DMS53 treated with DMSO at 0.1 percent for 48 hours (cell line): Measurements from ENCODE around the gene TSPAN5.
"Not testable (repeated sequence)": the region's sequence is repeated elsewhere in the genome, so short reads cannot be mapped to it uniquely, and the experiment has no call there.

ENCODE experiments used
- DNase-seq: peaks from one replicate; lab custom pipeline; 2025; ENCODE audit not compliant: unreplicated experiment; lab: John Stamatoyannopoulos, UW

Gene TSPAN5

GRCh38 chr4:98558471-98559169 lies 99.8 kb downstream of the TSPAN5 start:
- DNase-seq, result no peak

GRCh38 chr4:98557194-98557892 lies 101.1 kb downstream of the TSPAN5 start:
- no peak for DNase-seq

GRCh38 chr4:98556451-98556850 lies 102.0 kb downstream of the TSPAN5 start:
- DNase-seq, result no peak

- DNase-seq, result no peak
Observed at GRCh38 chr4:98555798-98556445, 102.5 kb downstream of the TSPAN5 start.

- no peak for DNase-seq
Observed at GRCh38 chr4:98546910-98547594, 111.4 kb downstream of the TSPAN5 start.

- DNase-seq, result no peak
Observed at GRCh38 chr4:98544818-98545414, 113.5 kb downstream of the TSPAN5 start.

GRCh38 chr4:98544141-98544817 lies 114.1 kb downstream of the TSPAN5 start:
- DNase-seq, result no peak

DNA sequence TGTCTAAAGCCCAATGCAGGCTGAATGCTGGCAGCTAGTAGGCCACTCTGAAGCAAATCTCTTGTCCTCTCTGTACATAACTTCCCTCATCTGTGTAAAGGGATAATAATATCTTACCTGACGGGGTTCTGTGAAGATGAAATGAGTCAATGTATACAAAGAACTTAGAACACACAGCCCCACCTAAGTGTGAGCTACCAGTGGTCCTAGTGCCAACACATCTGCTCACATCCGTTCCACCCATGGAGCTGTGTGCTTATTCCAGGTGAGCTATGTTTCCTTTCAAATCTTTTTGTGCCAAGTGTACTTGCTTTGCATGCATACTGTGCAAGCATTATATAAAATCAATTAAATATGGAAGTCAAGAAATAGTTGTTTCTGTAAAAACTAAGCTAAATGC lies 116.4 kb downstream of the TSPAN5 start:
- DNase-seq, result no peak

DNA sequence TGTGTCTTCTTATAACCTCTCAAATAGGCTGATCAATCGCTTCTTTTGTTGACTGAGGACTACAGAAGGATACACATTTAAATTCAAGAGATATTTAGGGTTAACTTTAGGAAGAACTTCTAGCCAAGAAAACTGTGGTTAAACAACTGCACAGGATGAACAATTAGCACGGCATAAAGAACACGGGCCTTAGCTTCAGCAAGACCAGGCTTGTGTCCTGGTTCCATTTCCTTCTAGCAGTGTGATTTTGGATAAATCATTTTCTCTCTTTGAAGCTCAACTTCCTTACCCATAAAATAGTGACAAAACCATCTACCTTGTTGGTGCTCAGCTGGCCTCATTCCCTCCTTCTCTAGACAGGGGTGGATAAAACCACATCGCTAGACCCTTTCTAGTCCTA lies 117.6 kb downstream of the TSPAN5 start:
- DNase-seq, result no peak

- no peak for DNase-seq
Observed at GRCh38 chr4:98539741-98540140, 118.7 kb downstream of the TSPAN5 start.

GRCh38 chr4:98539299-98539698 lies 119.1 kb downstream of the TSPAN5 start:
- no peak for DNase-seq

- DNase-seq, result no peak
Observed at GRCh38 chr4:98536631-98537030, 121.8 kb downstream of the TSPAN5 start.

DNA sequence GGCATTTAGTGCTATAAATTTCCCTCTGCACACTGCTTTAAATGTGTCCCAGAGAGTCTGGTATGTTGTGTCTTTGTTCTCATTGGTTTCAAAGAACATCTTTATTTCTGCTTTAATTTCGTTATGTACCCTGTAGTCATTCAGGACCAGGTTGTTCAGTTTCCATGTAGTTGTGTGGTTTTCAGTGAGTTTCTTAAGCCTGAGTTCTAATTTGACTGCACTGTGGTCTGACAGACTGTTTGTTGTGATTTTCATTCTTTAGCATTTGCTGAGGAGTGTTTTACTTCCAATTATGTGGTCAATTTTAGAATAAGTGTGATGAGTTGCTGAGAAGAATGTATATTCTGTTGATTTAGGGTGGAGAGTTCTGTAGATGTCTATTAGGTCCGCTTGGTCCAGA lies 124.3 kb downstream of the TSPAN5 start:
- not testable (repeated sequence) for DNase-seq

DNA sequence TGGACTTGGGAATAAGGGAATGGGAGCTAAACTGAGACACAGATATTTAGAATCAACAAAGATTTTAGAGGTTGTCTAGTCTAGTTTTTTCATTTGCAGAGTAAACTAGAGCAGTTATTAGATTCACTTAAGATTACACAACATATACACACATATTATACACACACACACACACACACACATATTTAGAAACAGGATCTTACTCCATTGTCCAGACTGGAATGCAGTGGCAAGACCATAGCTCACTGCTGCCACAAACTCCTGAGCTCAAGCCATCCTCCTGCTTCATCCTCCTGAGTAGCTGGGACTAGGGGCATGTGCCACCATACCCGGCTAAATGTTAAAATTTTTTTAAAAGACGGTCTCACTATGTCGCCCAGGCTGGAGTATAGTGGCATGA lies 127.8 kb downstream of the TSPAN5 start:
- DNase-seq, result no peak

DNA sequence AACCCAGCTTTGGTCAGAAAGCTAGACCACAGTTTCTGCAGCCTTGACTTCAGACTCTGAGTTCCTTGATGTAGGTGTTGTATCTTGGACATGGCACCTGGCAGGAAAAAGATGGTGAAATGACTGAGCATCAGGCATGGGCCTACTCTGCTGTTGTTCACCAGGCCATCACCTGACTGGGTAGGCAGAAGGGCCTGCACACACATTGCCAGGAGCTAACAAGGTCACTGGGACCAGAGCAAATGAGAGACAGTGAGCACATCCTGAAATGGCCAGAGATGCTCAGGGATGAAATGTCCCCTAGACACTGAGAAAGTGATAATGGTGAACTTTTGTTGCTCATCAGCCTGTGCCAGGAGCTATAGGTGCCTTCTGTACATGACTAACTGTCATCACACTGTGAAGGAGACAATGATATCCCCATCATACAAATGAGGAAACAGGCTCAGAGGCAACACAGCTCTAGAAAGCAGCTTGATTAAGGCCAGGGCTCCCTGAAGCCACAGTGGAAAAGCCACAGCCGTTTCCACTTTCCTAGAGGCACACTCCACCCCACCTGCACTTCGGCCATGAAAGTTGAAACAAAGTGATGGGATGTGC lies 128.3 kb downstream of the TSPAN5 start:
- DNase-seq, result no peak

- DNase-seq, result no peak
Observed at GRCh38 chr4:98528882-98529281, 129.5 kb downstream of the TSPAN5 start.

DNA sequence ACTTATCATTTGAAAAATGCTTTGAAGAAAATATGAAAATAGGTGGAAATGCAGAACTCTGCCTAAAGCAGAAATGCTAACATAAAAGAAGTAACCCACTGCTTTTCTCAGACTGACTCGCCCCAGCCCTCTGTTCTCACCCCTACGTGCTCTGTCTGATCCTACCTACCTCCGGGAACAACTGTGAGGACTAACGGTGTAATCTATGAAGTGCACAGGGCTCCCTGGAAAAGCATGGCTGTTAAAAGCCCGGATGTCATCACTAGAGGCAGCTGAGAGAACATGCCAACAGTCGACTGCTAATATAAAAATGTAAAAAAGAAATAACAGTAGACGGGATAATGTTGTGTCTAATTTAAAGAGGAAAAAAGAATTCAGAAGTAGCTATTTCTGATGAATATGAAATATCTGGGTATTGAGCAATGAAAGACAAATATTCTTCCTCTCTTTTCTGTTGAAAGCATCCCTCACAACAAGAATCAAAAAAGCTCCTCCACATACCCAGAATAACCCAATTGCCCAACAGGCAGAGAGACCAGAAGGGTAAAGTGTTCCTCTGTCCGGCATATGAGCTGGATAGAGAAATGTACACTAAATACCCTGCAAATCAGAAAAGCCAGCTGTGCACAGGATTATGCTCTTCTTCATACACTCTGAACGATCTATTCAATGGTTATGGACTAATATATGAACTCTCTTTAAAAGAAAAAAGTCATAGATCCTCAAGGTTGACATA lies 130.7 kb downstream of the TSPAN5 start:
- DNase-seq, result no peak

- no peak for DNase-seq
Observed at GRCh38 chr4:98524230-98524629, 134.2 kb downstream of the TSPAN5 start.

DNA sequence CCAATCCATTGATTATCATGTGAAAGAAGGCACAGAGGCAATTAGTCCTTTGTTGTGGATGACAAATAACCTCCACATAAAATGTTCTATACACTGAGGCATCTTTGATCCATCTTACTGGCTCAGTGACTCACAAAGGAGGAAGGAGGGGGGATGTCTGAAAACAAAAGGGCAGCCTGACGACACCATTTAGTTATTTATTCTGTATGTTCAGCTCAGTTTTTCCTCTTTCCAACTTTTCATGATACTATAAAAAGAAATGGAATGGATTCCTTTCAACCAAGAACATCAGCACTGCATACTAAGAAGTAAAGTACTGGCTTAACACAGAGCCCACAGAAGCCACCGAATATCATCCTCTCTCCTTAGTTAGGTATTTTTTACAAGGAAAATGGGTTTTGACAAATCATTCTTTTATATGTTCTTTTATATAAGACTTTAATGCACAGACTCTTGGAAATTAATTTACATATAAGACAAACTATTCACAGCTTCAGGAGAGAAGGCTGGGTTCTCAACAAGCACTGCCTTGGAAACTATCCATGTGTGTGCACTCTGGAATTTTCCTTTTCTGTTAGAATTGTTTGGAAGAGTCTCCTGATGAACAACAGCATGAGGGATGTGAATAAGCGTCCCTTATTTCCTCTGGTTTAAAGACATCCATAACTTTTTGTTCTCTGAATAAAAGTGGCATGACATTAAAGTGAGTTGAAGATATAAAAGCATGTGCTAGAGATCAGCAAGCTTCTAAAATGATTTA lies 135.6 kb downstream of the TSPAN5 start:
- no peak for DNase-seq
